SH-SY5Y (cell line): ENCODE measurements around the gene TP63.

Source experiments
- GATA2 ChIP-seq: IDR thresholded peaks from 2 replicates; pipeline ENCODE4 v1.6.1; 2011; ENCODE audit warnings: mild to moderate bottlenecking, low read depth, low read length
- GATA3 ChIP-seq: IDR thresholded peaks from 2 replicates; pipeline ENCODE4 v1.6.1; 2011; ENCODE audit warnings: low read depth, mild to moderate bottlenecking, low read length, moderate library complexity

TP63 gene

GRCh38 chr3:189842681-189843602 is 211.8 kb downstream of the TP63 start:
- TF ChIP-seq GATA2 (no peak), GATA3 (no peak)

- no peak for TF ChIP-seq GATA2
- no peak for TF ChIP-seq GATA3
Observed at GRCh38 chr3:189845069-189845468, 213.9 kb downstream of the TP63 start.

GRCh38 chr3:189848395-189849040 is 217.3 kb downstream of the TP63 start:
- no peak for TF ChIP-seq GATA2
- no peak for TF ChIP-seq GATA3

- no peak for TF ChIP-seq GATA2
- TF ChIP-seq GATA3 = no peak
Observed at GRCh38 chr3:189849262-189849661, 218.1 kb downstream of the TP63 start.

GRCh38 chr3:189851682-189852081 is 220.5 kb downstream of the TP63 start:
- no peak for TF ChIP-seq GATA2
- TF ChIP-seq GATA3 = no peak

- TF ChIP-seq GATA3 (no peak), GATA2 (no peak)
Observed at GRCh38 chr3:189853906-189854305, 222.7 kb downstream of the TP63 start.

- TF ChIP-seq GATA3 (no peak), GATA2 (no peak)
Observed at GRCh38 chr3:189860296-189860695, 229.1 kb downstream of the TP63 start.

GRCh38 chr3:189862385-189862998 is 231.3 kb downstream of the TP63 start:
- no peak for TF ChIP-seq GATA2
- no peak for TF ChIP-seq GATA3

- no peak for TF ChIP-seq GATA2
Observed at GRCh38 chr3:189863031-189863430, 231.8 kb downstream of the TP63 start.

- TF ChIP-seq GATA3 = no peak
Observed at GRCh38 chr3:189868061-189868460, 236.9 kb downstream of the TP63 start.

- TF ChIP-seq GATA3 = no peak
- no peak for TF ChIP-seq GATA2
Observed at GRCh38 chr3:189869165-189869564, 238.0 kb downstream of the TP63 start.

GRCh38 chr3:189871418-189871817 is 240.2 kb downstream of the TP63 start:
- TF ChIP-seq GATA3 (no peak), GATA2 (no peak)

GRCh38 chr3:189883113-189883753 is 252.0 kb downstream of the TP63 start:
- TF ChIP-seq GATA3 (no peak), GATA2 (no peak)

- TF ChIP-seq GATA3 (no peak), GATA2 (no peak)
Observed at GRCh38 chr3:189890496-189890895, 259.3 kb downstream of the TP63 start.
